HFF-Myc (cell line): ENCODE results near the gene HDLBP.
"Not testable (repeated sequence)": the region's sequence is repeated elsewhere in the genome, so short reads cannot be mapped to it uniquely, and the experiment has no call there.

ENCODE experiments used
- DNase-seq: peaks from one replicate; pipeline ENCODE4 v3.0.0-alpha.2; 2011; ENCODE audit warnings: low read depth; ENCODE audit errors: extremely low read depth
- H3K4me3 ChIP-seq: replicated peaks from 2 replicates; pipeline ENCODE4 v1.5.1; 2011; ENCODE audit warnings: low read depth, mild to moderate bottlenecking, control low read depth, low read length
- CTCF ChIP-seq: IDR thresholded peaks from 2 replicates; pipeline ENCODE4 v1.5.1; 2012; ENCODE audit warnings: mild to moderate bottlenecking, low read depth, low read length, control low read depth; ENCODE audit errors: missing control alignments

Gene HDLBP

GRCh38 chr2:241321886-241322285 is 6.4 kb upstream of the HDLBP start:
- DNase-seq = no peak
- TF ChIP-seq CTCF = no peak
- no peak overlapping the region for H3K4me3 ChIP-seq

GRCh38 chr2:241321033-241321432 is 5.6 kb upstream of the HDLBP start:
- no peak for TF ChIP-seq CTCF
- no peak overlapping the region for H3K4me3 ChIP-seq
- DNase-seq = no peak

GRCh38 chr2:241320394-241320793 is 4.9 kb upstream of the HDLBP start:
- TF ChIP-seq CTCF = no peak
- no peak overlapping the region for H3K4me3 ChIP-seq
- DNase-seq = no peak

- DNase-seq = not testable (repeated sequence)
- H3K4me3 ChIP-seq = peak overlapping the region; percentile 90
These were observed 3.4 kb upstream of the HDLBP start for GRCh38 chr2:241318830-241319229.

- peak overlapping the region; percentile 90 for H3K4me3 ChIP-seq
- TF ChIP-seq CTCF = no peak
- DNase-seq = no peak
These were observed 1.9 kb upstream of the HDLBP start for GRCh38 chr2:241317391-241317790.

- no peak for TF ChIP-seq CTCF
- H3K4me3 ChIP-seq = peak overlapping the region; percentile 90
- DNase-seq = no peak
These were observed 1.4 kb upstream of the HDLBP start for GRCh38 chr2:241316825-241317224.

GRCh38 chr2:241315879-241316631 is 583 bp upstream of the HDLBP start, which contains the start of gene SEPTIN2:
Gene SEPTIN2 (plus strand): TSS chr2:241315925. CDS start chr2:241324233, 8,308 bp downstream.
- peak within 1 kb of the TSS; percentile 90 for H3K4me3 ChIP-seq
- TF ChIP-seq CTCF = no peak
- DNase-seq = no peak
